HFF-Myc (cell line): Measurements from ENCODE around the gene CDH26.

Source experiments
- DNase-seq: peaks from one replicate; pipeline ENCODE4 v3.0.0-alpha.2; 2011; ENCODE audit warnings: low read depth; ENCODE audit errors: extremely low read depth
- H3K4me3 ChIP-seq: replicated peaks from 2 replicates; pipeline ENCODE4 v1.5.1; 2011; ENCODE audit warnings: low read depth, mild to moderate bottlenecking, control low read depth, low read length
- TF ChIP-seq, protein P1 (sequence below): IDR thresholded peaks from 2 replicates; pipeline ENCODE4 v1.5.1; 2012; ENCODE audit warnings: mild to moderate bottlenecking, low read depth, low read length, control low read depth; ENCODE audit errors: missing control alignments

CDH26 gene

DNA sequence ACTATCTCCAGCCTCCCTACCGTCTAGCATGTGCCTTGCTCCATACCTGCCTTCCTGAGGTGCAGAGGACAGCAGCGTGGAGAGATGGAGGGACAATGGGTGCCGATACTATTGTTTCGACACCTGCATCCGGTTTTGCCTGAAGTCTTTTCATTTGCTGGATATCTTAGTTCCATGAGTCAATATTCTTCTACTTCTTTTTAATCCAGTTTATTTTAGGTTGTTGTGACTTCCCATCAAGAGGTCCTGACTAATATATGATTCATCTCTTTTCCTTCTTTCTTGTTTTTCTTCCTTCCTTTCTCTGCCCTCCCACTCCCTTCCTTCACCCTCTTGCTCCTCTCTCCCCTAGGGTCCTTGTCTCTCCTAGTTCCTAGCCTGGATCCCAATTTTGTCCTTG is 91.4 kb downstream of the CDH26 start:
- TF ChIP-seq, protein P1, sequence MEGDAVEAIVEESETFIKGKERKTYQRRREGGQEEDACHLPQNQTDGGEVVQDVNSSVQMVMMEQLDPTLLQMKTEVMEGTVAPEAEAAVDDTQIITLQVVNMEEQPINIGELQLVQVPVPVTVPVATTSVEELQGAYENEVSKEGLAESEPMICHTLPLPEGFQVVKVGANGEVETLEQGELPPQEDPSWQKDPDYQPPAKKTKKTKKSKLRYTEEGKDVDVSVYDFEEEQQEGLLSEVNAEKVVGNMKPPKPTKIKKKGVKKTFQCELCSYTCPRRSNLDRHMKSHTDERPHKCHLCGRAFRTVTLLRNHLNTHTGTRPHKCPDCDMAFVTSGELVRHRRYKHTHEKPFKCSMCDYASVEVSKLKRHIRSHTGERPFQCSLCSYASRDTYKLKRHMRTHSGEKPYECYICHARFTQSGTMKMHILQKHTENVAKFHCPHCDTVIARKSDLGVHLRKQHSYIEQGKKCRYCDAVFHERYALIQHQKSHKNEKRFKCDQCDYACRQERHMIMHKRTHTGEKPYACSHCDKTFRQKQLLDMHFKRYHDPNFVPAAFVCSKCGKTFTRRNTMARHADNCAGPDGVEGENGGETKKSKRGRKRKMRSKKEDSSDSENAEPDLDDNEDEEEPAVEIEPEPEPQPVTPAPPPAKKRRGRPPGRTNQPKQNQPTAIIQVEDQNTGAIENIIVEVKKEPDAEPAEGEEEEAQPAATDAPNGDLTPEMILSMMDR, result no peak
- no peak for DNase-seq
- no peak overlapping the region for H3K4me3 ChIP-seq

DNA sequence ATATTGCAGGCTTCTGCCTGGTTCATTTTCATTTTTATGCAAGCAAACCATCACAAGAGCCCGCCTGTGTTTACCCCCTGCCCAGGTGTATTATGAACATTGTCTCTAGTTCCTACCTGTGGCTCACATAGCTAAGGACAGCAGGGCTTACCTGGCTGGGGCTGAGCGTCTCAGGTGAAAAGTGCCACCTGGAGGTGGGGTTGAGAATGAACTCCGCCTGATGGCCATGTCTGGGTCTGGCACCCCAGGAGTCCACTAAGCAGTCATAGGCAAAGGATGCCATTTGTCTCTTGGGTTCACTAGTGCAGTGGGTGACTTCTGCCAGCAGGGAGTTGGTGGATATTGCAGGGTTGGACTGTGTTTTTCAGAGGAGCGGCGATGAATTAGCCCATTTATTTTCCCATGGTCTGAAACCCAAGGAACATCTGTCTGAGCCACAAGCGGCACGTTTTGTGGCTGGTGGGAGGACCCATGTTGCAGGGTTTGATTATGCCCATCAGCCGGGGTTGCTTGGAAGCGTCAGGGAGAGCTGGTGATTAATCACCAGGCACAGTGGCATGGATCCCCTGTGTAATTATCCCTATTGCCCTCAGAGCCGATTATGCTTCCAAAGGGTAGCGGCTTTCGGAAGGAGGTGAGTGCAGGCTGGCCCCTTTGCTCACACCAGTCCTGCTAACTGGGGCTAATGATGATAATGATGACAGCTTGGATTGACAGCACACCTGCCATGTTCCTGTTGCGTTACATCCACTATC is 92.1 kb downstream of the CDH26 start:
- TF ChIP-seq, protein P1, result peak; percentile 16
- no peak overlapping the region for H3K4me3 ChIP-seq
- no peak for DNase-seq

DNA sequence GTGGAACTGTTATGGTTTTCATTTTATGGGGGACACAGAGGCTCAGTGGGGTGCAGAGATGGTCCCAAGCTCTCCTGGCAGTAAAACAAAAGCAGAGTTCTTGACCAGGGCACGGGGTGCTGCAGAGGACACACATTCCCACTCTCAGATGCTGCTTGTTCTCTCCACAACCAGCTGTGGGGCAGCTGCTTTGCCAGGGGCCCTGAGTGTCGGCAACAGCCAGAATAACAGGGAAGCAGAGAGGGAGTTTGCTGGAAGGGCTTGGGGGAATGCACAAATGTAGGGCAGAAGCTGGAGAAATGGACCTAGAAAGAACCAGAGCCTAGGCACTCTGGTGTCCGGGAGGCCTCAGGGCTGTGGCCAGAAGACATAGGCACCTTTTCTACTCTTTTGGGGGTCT is 93.7 kb downstream of the CDH26 start:
- TF ChIP-seq, protein P1, result no peak
- no peak overlapping the region for H3K4me3 ChIP-seq
- no peak for DNase-seq

DNA sequence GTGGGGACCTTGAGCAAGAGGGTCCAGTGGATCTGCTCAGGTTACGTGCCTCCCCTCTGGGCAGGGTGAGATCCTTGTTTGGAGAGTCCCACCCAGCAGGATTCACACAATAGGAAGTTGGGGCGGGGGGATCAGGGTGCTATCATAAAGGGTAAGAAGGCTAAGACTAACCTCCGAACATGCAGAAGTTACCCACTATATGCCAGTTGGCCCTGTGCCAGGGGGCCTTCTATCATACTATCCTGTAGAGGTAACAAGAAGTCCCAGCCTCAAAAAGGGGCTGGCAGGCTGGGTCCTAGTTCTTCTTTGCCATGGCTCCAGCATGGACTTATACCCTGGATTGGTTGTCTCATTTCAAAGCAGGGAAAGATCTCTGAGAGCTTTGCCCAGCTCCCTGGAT is 94.1 kb downstream of the CDH26 start:
- H3K4me3 ChIP-seq, result no peak overlapping the region
- DNase-seq, result no peak
- TF ChIP-seq, protein P1, result no peak

DNA sequence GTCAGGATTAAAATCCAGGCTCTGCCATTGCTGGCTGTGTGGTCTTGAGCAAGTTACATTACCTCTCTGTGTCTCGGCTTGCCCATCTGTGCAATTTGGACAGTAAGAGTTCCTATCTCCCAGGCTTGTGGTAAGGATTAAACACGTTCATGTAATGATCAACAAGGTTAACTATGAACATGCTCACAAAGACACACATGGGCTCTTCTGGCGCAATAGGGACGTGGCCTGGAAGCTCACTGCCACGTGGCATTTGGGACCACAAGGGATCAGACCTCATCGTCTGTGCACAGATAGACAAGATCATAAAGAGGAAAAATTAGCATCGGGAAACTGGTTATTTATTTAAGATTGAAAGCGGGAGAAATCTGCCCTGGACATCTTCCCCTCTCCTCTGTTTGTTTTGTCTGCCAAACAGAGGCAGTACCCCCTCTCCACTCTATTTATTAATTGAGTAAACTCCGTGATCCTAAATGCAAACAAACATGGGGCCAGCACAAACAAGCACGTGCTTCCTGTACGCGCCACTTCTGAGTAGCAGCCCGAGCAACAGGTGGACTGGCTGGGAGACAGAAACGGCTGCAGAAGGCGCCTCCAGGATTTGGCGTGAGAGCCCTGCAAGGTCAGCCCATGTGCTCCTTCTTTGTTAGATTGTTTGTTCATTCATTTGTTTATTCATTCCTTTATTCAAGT is 95.0 kb downstream of the CDH26 start:
- no peak for DNase-seq
- TF ChIP-seq, protein P1, result no peak
- H3K4me3 ChIP-seq, result no peak overlapping the region

DNA sequence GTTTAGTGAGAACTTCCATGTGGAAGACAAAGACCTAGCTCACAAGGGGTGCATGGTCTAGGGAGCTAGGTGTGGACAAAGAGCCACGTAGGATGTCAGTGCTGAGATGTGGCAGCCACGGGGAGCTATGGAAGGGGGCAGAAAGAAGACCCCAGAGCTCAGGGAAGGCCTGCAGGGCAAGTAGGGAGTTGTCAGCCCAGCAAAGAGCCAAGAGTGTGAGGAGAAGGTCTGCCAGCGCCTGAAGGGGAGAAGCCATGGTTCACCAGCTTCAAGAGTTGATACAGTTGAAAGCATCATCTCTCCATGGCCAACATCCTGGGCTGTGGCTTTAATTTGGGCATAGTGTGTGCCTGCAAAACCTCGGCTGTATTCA is 95.6 kb downstream of the CDH26 start:
- H3K4me3 ChIP-seq, result no peak overlapping the region
- TF ChIP-seq, protein P1, result no peak
- no peak for DNase-seq
